GM19452 (cell line): Measurements from ENCODE around the gene DSCAML1.

Experiments used
- ATAC-seq: cut with Tn5 transposase; IDR thresholded peaks from one replicate; pipeline ENCODE4 v1.9.1; 2021; ENCODE audit not compliant: unreplicated experiment

Gene DSCAML1

DNA sequence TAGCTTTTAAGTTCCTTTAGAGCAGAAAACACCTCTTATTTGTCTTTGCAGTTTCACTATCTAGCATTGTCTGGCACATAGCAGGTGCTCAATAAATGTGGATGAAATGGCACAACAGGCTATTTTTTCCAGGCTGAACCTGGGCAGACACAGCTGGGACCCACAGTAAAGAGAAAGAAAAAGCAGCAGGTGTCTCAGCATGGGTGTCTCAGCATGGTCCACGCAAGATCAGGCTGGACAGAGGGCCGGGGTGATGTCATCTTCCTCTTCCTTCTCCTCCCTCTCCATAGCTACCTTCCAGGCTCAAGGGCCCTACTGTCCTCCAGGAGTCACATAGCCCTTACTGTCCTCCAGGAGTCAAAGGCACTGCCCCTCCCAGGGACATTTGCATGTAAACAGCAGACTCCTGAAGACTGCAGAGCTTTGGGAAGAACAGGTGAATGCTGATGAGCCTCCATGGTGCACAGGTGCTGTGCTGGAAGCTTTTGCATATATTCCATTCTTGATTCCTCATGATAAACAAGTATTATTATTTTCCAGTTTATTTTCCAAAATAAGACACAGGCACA is 65.2 kb downstream of the DSCAML1 start:
- no peak for ATAC-seq

DNA sequence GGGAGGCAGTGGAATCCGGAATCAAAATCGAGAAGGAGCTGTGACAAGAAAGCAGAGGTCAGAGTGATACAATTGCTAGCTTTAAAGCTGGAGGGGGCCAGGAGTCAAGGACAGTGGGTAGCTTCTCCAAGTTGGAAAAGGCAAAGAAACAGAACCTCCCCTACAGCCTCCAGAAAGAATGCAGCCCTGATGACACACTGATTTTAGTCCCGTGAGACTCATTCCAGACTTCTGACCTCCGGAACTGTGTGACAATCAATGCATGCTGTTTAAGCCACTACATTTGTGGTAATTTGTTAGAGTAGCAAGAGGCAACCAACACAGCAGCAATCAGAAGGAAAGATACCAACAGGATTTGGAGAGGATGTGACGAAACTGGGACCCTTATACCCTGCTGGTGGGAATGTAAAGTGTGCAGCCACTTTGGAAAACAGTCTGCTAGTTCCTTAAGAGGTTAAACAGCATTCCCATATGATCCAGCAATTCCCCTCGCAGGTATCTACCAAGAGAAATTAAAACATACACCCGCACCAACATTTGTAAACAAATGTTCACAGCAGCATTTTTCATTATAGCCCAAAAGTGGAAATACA is 66.7 kb downstream of the DSCAML1 start:
- no peak for ATAC-seq

DNA sequence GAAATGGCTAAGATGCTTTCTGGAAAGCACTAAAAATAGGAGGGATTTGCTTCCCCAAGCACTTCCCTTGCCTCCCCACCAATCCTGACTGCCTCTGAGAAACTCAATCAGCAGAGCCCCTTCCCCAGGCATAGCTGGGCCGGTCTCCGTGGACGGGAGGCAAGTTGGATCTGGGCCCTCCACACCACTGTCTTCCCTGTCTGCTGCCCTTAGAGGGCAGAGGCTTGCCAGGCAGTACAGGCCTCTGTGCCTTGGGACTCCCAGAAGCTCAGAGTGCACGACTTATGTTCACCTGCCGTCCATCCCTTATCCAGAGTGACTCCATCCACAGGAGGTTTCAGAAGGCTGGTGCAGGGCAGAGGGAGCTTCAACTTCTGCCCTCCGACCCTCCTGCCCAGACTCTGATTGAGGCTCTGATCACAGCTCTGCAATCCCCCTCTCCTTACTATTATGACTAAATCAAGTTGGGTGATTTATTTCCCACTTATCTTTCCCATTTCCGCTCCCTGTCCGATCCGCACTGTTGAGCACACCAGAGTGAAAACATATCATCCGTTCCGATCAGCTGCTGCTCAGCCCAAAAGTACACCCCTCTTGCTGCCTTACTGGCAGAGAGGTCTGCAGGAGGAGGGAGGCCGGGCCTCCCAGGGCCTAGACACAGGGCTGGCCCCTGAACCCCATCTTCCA is 71.8 kb downstream of the DSCAML1 start:
- ATAC-seq, result no peak

DNA sequence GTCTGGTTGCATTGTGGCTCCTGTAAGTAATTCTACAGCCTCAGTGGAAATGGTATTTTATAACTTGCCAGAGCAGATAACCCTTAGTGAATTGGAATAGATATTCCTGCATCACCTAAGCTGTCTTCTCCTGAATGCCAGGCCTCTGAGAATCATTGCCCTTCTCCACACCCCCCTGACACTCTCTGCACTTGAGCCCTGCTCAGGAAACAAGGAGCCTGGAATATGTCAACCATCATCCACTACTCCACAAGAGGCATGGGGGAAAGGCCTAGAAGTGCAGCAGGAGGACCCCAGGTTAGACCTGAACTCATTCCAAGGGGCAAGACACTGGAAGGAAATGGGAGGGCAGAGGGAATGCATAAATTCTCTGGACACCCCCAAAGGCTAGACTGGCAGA is 72.4 kb downstream of the DSCAML1 start:
- no peak for ATAC-seq

DNA sequence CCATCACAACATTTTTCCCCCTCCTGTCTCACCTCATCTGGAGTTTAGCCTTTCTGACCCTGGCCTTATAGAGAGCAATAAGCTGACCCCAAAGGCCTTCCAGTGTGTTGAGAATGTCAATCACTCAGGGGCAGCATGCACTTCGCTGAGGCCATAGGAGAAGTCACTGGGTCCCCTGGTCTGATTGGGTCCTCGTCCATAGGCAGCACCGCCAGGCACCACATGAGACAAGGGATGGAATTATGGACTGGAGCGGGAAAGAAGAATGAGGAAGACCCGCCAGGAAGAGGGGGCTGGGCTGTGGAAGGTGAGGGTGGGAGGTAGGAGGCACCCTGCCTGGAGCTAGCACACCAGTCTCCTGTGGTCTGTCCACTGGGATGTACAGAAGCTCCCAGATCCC is 72.9 kb downstream of the DSCAML1 start:
- no peak for ATAC-seq

DNA sequence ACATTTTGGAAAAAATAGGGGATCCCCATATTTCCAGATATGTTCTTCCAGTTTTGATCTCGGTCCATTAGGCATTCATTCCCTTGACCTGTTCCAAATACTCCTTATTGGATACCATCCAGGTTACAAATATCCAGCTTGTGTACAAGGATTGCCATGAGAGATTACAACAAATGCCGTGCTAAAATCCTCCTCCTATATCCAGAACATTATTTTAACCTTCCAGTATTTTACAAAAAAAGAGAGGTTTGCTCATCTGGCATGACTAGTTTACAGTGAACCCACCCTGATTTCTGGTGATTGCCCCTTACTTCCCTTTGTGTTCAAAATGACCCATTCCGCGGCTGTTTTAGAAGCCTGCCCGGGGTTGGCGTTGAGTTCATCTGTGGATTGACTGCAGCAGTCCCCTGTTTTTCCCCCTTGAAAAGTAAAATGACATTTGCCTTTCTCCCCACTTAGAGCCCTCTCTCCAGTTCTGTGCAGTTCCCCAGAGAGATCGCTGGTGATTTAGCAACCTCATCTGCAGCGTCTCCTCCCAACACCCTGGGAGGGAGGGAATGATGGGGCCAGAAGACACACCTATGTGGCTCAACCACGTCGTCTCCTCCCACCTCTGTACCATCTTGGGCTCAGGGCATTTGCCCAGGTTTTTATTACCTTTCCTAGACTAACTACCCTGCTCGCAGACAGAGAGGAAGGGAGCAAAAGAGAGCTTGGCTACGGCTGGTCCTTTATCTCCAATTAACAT is 73.6 kb downstream of the DSCAML1 start:
- ATAC-seq, result no peak

DNA sequence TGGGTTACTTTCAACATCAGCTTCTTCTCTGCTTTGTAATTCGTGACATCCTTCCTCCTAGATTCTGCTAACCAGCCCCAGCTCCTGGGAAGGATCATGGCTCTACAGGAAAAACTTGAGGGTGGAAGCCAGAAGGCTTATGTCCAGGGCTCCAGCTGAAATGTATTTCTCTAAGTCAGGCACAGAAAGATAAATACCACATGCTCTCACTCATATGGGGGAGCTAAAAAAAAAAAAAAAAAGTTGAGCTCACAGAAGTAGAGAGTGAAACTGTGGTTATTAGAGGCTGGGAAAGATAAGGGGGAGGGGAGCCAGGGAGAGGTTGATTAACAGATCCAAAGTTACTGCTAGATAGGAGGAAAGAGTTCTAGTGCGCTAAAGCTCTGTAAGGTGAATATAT is 74.9 kb downstream of the DSCAML1 start:
- ATAC-seq, result no peak

DNA sequence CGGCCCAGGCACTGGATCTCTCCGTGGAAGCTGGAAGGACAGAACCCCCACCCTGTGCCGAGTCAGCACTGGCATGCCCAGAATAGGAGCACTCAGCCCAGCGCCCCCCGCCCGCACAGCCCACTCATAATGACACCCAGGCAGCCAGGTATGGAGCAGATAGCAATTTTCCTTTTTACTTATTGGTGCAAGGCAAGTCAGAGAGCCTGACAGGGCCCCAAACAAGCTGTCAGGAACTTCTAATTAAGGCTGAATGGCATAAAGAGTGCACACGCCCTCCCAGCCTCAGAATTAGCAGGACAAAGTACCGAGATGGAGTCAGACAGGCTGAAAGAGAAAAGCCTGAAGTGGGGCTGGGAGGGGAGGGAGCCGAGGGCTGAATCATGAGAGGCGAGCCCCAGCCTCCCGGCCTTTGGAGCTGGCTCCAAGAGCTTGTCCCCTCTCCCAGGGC is 76.9 kb downstream of the DSCAML1 start:
- ATAC-seq, result no peak

DNA sequence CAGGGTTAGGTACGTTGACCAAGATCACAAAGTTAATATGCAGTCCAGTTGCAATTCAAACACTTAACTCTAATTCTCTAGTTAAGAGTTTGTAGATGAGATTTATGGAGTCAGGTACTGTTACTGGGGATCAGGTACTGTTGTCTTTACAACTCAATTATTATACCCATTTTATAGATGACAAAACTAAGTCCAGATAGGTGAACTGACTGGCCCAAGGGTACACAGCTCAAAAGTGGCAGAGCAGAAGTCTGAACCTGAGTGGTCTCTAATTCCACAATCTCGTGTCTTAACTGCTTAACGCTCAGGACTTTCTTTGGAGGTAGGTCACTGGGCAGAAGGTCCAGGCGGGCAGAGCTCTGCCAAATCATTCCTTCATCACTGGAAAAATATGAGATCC is 77.5 kb downstream of the DSCAML1 start:
- ATAC-seq, result no peak

DNA sequence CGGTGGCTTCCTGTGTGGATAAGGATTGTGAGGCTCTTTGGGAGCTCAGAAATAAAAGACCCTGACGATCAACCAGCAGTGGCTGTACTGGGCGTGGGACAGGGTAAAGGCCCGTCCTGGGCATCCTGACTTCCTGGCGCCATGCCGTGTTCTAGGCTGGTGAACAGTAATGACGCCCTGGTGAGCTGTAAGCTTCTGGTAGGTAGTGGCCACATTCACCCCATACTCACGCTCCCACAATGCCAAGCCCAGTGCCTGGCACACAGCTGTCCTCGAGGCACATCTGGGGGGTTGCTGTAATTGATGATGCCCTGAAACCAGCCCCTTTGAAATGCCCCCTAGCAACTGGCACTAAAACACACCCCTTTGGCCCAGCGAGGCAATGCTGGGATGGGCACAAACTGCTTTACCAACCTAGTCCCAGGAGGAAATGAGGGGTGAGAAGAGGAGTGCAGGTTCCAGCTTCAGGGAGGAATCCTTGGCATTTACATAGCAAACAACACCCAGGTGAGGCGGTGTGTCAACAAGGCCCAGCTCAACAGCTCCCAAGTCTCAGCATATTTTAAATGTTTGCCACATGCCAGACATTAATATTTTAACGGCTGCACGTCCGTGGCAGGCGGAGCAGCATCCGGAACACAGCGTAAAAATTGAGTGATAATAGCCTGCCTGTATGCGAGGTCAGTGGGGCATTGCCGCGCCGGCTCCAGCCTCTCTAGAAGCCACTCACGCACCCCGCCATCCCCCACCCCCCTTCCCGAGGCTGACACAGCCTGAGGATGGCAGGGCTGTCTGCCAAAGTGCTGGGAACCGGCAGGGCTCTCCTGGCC is 79.3 kb downstream of the DSCAML1 start:
- ATAC-seq, result no peak

DNA sequence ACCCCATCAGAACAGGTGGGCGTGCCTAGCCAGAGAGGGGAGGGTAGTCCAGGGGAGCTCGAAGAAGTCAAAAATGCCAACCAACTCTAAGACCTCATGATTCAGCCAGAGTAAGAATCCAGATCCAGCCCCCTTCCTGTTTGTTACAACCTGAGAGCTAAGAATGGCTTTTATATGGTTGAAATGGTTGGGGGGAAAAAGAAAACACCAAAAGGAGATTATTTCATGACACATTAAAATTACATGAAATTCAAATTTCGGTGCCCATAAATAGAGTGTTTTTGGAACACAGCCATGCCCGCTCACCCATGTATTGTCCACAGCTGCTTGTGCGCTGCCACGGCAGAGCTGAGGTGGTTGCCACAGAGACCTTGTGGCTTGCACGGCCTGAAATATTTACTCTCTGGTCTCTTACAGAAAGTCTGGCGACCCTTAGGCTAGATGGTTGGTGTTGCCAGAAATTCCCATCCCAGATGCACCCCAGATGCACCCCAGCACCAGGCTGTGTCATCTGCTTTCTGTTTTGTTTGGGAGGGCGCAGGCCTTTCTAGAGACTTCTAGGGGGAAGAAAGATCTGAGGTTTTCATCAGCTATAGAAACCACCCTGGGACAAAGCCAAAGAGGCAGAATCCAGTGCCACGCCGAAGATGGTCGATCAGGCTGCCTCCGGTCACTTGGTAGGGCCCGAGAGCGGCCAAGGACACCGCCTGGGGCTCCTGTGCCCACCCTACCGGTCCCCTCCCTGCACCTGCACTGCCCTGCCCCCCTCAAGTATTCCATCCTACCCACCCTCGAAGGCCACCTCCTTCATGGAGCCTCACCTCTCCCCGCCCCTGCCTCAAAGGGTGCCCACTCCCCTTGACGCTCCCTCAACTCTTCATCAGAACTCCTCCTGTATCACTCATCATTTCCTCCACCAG is 80.2 kb downstream of the DSCAML1 start:
- ATAC-seq, result no peak

DNA sequence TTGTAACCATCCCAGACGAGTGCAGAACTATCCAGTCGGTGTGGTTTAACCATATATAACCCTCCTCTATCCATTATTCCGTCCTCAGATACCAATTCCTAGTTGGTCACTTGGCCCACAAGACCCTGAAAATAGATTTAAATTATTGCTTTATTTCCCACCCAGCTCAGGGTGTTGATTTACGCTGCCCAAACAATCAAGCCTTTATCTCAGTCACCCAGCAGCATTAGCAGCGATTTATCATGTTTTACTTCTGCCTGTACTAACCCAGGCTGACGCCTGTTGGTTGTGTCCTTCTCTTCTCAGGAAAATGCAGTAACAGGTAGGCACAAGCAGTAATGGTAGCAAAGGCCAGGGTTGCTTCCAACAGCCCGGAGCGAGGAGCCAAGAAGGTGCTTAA is 81.2 kb downstream of the DSCAML1 start:
- no peak for ATAC-seq

DNA sequence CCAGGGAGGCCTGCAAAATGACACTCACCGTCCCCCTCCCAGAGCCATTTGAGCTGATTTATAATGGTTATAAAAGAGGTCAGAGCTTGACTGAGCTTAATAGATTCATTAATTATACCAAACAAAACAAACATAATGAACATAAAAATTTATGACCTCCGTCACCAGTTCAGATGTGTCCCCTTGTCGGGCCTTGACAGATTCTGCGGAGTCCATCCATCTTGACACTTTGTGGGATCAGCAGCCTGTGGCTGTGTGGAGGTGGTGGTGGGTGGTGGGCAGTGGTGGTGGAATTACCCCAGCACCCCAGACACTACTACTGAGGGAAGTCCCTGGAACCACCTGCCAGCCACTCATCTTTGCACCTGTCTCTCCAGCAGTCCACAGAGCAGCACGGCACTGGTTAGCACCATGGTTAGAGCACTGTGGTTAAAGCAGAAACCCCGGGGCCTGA is 83.5 kb downstream of the DSCAML1 start:
- no peak for ATAC-seq

DNA sequence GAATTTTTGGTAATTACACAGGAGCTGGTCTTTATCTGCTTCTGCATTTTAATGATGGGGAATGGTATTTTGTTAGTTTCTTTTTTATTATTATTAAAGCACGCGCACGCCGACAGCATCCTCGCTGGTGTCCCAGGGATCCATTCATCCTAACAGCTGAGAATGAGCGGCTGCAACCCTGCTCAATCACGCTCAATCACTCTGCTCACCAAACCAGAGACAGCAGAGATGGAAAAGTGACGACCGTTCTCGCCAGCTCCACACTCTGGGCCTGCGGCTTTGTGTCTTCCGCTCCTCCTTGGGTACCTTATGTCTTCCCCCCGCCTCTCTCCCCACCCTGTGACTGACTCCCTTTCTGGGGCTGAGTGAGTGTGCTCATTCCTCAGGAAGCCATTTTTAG is 84.5 kb downstream of the DSCAML1 start:
- no peak for ATAC-seq

DNA sequence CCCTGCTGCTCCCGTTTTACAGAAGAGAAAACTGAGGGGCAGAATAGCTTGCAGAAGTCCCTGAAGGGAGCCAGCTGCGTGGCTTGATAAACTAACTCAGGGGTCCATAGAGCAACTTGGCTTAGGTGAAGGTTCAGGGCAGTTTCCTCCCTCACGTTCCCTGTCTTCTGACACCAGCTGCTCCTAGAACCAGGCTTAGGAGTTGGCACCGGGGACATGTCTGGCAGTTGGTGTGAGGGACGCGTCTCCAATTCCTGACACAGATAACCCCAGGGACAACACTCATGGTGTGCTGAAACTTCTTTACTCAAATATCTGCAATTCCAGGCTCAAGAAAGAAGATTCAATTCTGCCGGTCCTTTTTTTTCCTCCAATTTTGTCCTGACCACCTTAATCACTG is 85.7 kb downstream of the DSCAML1 start:
- ATAC-seq, result no peak

DNA sequence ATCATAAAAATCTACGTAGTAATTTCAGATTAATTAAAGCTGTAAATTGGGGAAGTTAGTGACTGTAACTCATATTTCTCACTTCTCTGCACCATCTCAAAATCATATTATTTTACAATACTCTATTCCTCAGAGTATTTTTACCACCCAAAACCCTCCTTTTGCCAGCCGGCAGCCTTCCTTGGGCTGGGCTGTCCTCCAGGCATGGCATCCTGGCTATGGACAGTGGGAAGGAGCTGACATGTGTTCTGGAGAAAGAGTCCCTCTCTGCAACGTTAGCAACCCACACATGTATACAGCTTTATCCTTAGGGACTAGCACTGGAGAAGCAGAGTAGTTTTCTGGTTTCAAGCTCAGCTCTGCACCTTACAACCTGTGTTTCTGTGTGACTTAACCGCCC is 86.8 kb downstream of the DSCAML1 start:
- no peak for ATAC-seq

DNA sequence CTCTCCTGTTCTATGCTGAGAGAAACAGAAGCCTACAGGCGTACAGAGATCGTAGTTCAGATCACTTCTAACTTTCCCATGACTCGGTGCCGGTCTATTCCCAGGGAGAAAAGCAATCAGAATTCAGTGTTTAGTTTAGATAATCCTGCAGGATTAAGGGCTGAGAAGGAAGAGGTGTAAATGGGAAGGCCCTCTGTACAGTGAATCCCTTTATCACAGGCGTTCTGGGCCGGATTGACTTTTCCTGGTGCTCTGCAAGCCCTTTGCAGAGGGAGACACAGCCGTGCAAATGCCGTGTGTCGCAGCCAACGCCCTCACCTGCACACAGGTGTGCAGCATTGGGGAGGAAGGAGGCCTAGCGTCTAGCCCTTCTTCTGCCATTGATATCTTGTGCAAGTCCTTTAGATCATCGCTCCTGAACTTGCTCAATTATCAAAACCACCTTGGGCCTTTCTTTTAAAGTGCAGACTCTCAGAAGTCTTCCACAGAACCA is 90.6 kb downstream of the DSCAML1 start:
- ATAC-seq, result no peak

DNA sequence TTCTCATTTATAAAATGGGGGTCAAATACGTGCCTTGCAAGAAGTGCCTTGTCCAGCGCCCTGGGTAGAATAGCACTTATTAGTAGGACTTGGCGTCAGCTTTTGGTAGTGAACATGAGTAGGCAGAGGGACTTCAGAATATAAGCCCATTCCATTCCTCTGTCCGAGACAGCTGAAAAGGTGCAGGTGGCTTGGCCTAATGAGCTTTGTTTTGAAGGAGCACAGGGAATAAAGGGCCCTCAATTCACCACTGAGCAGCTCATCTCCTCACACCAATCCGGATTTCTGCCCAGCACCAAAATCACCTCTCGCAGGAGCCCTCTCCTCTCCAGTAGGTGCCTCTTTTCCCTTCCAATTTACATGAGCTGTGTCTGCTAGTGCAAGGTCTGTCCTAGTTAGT is 91.2 kb downstream of the DSCAML1 start:
- ATAC-seq, result no peak

DNA sequence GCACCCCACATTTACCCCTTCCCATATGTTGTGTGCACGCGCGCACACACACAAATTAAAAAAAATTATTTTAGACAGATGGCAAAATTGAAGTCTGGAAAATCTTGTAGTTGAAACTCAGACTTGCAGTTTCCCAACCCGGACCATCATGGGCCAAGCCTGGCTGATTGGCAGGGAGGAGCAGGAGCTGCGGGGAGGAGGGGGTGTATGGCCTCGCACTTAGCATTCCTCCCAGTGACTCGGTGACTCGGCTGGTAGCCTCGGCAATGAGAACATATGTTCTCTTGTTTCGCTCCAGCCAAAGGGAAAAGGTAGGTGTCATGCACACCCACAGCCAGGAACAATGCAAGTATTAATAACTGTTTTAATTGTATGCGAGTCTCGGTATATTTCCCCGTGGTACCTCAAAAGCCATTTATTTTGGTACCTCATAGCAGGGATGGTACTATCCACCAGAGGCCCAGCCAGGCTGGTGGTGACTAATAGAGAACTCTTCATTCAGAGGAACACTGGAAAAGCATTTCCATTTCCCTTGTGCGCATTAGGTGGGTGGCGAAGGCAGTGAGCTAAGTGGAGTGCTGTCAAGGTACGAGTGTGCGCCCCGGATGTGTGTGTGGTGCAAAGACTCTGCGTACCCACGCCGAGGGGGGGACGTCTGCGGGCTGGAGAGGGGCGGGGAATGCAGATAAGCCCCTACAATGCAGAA is 92.5 kb downstream of the DSCAML1 start:
- ATAC-seq, result no peak
